Measurements from ENCODE around the gene RGS14. TPM values are rescaled to one million over a fixed set of nuclear protein-coding genes. Genes with fewer than 3 reads are reported as not detected.
"Not testable (repeated sequence)": the region's sequence is repeated elsewhere in the genome, so short reads cannot be mapped to it uniquely, and the experiment has no call there.

The RGS14 gene
- total RNA-seq, 2 donors from 2014 or later, result 9.1 to 10.1 TPM

- TF ChIP-seq CTCF (IDR thresholded peaks at IDR 0.05), result no peak
- H3K9ac ChIP-seq (ENCODE audit: low read depth in 2 of 2, low read length in 2 of 2), result no peak overlapping the region
- no peak overlapping the region for H3K27ac ChIP-seq
- H3K36me3 ChIP-seq, result no peaks in the 10 kb centered on the region
- no peaks in the 10 kb centered on the region for H3K27me3 ChIP-seq
- no peaks in the 10 kb centered on the region for H3K9me3 ChIP-seq
- intact Hi-C loops (cut with DNase I), result no loop called here
- no peak for DNase-seq
- peaks cover 10% of the 10 kb centered on the region for H3K4me1 ChIP-seq
- no peak overlapping the region for H3K4me3 ChIP-seq
These were observed 15.2 kb downstream of the RGS14 start for GRCh38 chr5:177372910-177373309.

DNA sequence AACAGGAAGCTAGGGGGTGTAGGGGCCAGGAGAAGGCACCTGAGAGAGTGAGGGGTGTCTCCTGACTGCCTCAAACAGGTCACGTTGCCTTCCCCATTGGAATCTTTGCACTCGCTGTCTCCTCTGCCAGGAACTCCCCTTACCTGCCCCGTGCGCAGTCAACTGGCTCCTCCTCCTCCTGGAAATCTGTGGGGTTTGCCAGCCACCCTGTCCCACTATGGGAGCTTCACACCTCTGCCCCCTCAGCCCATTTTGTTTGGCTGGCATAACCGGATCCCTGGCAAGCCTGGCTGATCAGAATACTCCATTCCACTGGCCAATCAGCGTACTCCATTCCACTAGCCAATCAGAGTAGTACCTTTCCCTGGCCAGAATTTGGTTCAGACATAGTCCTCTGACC, 16.1 kb downstream of the RGS14 start:
- no peak for TF ChIP-seq CTCF (IDR thresholded peaks at IDR 0.05)
- no peaks in the 10 kb centered on the region for H3K9me3 ChIP-seq
- H3K9ac ChIP-seq (ENCODE audit: low read depth in 2 of 2, low read length in 2 of 2), result no peak overlapping the region
- no peaks in the 10 kb centered on the region for H3K27me3 ChIP-seq
- no peak overlapping the region for H3K4me3 ChIP-seq
- H3K27ac ChIP-seq, result no peak overlapping the region
- no peak for DNase-seq
- intact Hi-C loops (cut with DNase I), result no loop called here
- no peaks in the 10 kb centered on the region for H3K36me3 ChIP-seq
- H3K4me1 ChIP-seq, result peaks cover 10% of the 10 kb centered on the region

- TF ChIP-seq CTCF (IDR thresholded peaks at IDR 0.05), result no peak
- H3K27me3 ChIP-seq, result no peaks in the 10 kb centered on the region
- no peak overlapping the region for H3K4me3 ChIP-seq
- H3K27ac ChIP-seq, result no peak overlapping the region
- intact Hi-C loops (cut with DNase I), result no loop called here
- H3K9ac ChIP-seq (ENCODE audit: low read depth in 2 of 2, low read length in 2 of 2), result no peak overlapping the region
- peaks cover 10% of the 10 kb centered on the region for H3K4me1 ChIP-seq
- no peak for DNase-seq
- no peaks in the 10 kb centered on the region for H3K9me3 ChIP-seq
- H3K36me3 ChIP-seq, result no peaks in the 10 kb centered on the region
These were observed 16.5 kb downstream of the RGS14 start for GRCh38 chr5:177374211-177374610.

DNA sequence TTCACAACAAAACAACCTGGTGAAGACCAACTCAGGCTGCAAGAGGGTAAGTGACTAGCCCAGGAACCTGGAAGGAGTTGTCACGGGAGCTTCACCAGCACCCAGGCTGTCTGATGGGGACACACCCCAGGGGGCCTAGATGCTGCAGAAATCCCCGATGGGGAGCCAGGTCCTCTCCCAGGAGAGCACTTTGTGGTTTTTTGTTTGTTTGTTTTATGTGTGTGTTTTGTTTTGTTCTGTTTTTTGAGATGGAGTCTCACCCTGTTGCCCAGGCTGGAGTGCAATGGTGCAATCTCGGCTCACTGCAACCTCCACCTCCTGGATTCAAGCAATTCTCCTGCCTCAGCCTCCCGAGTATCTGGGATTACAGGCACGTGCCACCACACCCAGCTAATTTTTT, 17.8 kb downstream of the RGS14 start:
- not testable (repeated sequence) for H3K4me3 ChIP-seq; H3K9me3 ChIP-seq; H3K9ac ChIP-seq (ENCODE audit: low read depth in 2 of 2, low read length in 2 of 2); H3K36me3 ChIP-seq; H3K27me3 ChIP-seq; H3K27ac ChIP-seq; H3K4me1 ChIP-seq; DNase-seq
- intact Hi-C loops (cut with DNase I), result loop anchor here (5.0 kb wide), 1 partner anchor 48 kb away; no protein-coding TSS in a partner anchor

DNA sequence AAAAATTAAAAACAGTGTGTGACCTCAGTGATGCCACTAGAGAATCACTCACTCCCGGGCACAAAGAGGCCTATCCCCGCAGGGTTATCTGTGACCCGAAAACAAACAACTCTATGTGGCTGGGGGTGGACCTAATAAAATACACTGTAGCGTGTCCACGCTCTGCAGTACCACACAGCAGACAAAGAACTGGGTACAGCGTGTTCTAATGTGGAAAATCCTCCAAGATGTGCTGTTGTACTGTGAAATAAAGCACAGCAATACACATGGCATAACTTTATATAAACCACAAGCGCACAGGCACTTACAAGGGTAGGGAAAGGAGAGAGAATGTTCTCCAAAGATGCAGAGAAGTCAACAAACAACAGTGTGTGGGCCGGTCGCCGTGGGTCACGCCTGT, 18.4 kb downstream of the RGS14 start:
- TF ChIP-seq CTCF (IDR thresholded peaks at IDR 0.05), result no peak
- intact Hi-C loops (cut with DNase I), result loop anchor here (5.0 kb wide), 1 partner anchor 49 kb away; no protein-coding TSS in a partner anchor
- Histone ChIP-seq H3K9me3 (no peaks in the 10 kb centered on the region), H3K27me3 (no peaks in the 10 kb centered on the region), H3K9ac (ENCODE audit: low read depth in 2 of 2, low read length in 2 of 2) (no peak overlapping the region), H3K36me3 (no peaks in the 10 kb centered on the region), H3K27ac (no peak overlapping the region), H3K4me1 (peaks cover 7% of the 10 kb centered on the region), H3K4me3 (no peak overlapping the region)
- no peak for DNase-seq

DNA sequence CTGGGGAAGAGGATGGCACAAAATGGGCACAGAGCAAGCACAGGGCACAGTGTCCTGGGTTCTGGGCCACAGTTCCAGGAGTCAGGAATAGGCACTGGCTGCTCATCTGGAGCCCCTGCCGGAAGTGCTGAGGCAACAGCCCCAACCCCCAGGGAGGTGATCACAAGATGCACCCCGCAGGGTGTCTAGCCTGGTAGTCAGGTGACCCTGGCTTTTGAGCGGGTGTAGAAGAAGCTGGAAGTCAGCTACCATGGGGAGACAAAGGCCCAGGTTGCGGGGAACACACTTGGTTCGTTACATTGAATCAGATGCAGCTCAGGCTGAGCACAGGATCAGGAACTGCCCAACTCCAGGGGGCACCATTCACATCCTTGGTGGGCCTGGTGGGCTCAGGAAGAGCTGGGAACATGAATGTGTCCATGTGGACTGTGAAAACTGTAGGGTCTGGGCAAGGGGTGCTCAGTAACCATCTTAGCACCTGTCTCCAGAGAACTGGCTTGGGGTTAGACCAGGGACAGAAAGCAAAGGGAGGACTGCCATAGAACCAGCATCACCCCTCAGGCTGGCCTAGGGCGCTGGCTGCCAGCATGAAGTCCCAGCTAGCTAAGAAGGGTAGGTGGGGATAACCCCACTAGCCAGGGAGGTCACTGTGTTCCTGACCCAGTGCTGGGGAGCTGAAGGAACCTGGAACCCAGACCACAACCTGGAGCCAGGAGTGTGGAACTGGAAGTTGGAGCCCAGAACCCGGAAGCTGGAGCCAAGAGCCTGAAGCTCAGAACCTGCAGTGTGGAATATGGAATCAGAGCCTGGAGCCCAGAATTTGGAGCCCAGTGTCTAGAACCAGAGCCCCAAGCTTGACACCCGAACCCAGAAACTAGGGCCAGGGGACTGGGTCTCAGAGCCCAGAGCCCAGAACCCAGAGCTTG, 20.4 kb downstream of the RGS14 start:
- no peak for DNase-seq
- Histone ChIP-seq H3K9ac (ENCODE audit: low read depth in 2 of 2, low read length in 2 of 2) (no peak overlapping the region), H3K9me3 (no peaks in the 10 kb centered on the region), H3K4me1 (no peaks in the 10 kb centered on the region), H3K27me3 (no peaks in the 10 kb centered on the region), H3K36me3 (no peaks in the 10 kb centered on the region), H3K4me3 (no peak overlapping the region), H3K27ac (no peak overlapping the region)
- no peak for TF ChIP-seq CTCF (IDR thresholded peaks at IDR 0.05)
- intact Hi-C loops (cut with DNase I), result loop anchor here (5.0 kb wide), 1 partner anchor 51 kb away; no protein-coding TSS in a partner anchor
